HG03103 (cell line): ENCODE results near the gene ZNF618.

Experiments used
- ATAC-seq: cut with Tn5 transposase; IDR thresholded peaks from one replicate; pipeline ENCODE4 v1.9.1; 2021; ENCODE audit warnings: low read depth; ENCODE audit not compliant: unreplicated experiment

The ZNF618 gene

DNA sequence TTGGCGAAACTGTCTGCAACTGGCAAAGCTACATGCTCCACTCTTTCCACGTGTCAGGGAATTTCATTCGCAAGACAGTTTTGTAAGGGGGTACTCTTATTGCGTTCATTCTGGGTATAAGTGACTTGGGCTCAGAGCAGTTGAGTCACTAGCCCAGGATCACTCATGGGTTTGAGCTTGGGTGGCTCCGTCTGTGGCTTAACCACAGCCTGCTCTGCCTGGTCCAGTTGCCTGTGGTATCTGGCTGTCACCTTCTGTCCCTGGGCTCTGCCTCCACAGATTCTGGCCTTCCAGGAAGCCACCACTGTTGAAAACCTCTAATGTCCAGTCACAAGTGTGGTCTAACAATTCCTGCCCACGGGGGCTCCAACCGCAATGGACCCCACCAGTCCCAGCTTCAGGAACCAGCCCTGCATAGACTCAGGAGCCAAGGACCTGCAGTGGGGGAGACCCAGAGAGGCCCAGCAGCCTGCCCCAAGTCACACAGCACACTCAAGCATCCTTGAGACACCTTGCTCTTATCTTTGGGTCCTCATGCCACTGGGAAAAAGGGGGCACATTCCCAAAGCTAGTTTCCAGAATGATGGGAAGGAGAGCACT is 212.6 kb downstream of the ZNF618 start:
- no peak for ATAC-seq

DNA sequence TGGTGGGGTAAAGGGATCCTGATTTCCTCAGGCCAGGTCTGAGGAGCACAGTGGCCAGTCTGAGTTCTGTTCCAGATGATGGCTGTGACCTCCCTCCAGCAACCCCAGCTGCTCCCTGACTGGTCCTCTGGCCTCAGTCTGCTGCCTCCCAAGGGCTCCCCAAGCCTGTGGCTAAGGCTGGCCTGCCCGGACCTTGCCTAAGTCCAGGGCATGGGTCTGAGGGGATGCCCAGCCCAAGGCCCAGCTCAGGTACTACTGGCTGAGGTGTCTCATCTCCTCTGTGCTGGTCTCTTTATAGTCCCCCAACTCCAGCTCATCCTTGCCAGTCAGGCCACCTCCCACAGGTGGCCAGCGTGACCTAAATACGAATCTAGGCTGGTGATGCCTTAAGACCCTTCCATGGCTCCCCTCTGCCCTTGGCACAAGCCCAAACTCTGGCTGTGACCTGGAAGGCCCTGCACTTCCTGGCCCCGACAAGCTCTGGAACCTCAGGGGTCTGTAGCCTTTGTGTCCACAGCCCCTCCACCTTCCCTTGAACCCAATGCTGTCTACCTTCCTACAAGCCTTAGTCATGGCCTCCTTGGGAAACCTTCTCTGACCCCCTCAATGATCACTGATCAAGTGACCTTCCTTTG is 213.2 kb downstream of the ZNF618 start:
- no peak for ATAC-seq

GRCh38 chr9:114090798-114091197 is 214.7 kb downstream of the ZNF618 start:
- no peak for ATAC-seq

DNA sequence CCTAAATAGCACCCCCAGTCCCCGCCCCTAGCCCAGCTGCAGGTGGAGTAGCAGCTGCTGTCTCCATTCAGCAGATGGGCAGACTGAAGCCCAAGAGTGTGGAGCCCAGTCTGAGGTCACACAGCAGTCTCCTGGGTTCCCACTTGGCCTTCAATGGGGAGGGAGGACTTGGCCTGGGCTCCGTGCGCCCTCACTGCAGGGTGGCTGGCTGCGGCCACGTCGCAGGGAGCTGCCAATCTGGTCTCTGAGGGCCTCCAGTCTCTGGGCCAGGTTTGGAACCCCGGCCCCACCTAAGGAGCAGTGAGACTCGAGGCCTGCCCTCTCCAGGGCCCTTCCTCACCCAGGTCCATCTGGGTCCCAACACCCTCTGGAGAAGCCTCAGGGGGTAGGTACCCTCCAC is 215.6 kb downstream of the ZNF618 start:
- no peak for ATAC-seq

- ATAC-seq, result no peak
Measured at GRCh38 chr9:114092336-114092735, 216.2 kb downstream of the ZNF618 start.

DNA sequence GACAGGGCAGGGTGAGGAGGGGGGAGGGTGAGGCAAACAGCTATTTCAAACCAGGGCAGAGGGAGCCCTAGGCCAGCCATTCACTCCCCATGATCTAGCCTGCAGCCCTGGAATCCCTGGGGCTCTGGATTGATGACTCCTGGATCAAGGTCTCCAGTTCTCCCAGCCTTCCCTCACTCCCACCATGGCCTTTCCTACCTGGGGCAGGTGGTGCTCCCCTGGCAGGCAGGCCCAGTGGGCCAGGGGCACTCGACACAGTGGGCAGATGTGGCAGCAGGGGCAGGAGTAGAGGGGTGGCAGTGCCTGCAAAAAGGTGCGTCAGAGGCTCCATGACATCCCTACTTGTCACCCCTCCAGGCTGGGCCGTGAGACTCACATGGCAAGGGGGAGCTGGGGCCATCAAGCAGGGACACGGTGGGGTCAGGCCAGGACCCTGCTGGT is 216.9 kb downstream of the ZNF618 start:
- ATAC-seq, result no peak

- no peak for ATAC-seq
Measured at GRCh38 chr9:114093761-114094505, 217.8 kb downstream of the ZNF618 start.

DNA sequence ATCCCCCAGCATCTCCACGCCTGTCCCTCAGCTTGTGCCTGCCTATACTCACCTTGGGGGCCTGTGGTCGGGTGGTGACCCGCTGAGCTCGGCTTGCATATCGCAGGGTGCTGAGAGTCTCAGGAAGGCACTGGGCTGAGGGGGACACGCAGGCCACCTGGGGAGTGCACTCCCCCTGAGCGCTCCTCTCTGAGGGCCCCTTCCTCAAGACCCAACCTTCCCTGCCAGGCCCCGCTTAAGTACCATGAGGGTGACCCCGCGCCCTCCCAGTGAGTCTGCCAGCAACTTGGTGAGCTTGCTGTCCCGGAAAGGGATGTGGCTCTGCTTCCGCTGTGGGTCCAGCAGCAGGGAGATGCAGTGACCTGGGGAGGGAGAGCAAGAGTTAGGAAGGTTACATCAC is 218.9 kb downstream of the ZNF618 start:
- ATAC-seq, result no peak

DNA sequence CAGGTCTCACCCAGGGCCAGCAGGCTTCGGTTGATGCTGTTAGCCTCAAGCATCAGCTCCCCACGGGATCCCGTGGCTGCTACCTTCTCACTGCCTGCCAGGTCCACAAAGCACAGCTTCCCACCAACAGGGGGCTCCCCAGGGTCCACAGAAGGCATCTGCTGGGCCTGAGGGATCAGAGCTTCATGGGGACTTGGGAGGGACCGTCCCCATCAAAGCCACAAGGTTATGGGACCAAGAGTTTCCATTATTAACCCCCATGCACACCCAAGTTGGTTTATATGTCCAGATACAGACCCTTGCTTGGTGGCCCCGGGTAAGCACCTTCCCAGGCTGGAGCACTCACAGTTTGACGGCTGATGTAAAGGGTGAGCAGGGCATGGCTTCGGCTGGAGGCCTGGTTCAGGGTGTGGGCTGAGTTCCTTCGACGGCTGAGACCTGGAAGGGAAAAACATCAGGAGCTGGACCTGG is 220.0 kb downstream of the ZNF618 start:
- no peak for ATAC-seq

DNA sequence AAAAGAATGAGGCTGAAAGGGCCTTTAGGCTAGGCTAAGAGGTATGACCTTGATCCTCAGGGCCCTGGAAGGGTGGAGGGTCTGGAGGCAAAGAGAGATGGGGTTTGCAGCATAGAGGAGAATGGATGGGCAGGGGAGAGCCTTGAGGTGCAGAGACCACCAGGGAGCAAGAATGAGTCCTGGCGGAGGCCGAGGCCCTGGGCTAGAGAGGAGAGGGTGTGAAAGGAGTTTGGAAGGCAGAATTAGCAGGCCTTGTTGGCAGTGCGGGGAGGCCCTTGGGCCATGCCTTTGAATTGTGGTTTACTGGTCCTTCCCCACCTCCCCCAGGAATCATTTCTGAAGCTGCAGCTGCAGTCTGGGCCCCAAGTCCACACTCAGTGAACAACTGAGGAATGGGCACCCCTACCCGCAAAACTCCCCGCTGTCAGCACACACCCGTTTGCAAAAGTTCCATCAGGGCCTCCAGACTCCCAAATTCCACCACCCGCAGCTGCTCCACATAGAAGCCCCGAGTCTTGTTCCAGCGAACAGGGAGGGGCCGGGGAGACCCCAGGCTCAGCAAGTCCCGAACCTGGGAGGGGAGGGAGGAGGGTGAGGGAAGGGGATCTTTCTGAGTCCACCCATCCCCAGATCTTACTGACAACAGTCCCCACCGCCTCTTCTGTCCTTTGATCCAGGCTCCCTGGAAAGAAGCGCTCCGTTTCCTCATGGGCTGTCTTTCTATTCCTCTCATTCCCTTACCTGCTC is 220.9 kb downstream of the ZNF618 start:
- no peak for ATAC-seq

GRCh38 chr9:114097613-114098020 is 221.5 kb downstream of the ZNF618 start:
- no peak for ATAC-seq

DNA sequence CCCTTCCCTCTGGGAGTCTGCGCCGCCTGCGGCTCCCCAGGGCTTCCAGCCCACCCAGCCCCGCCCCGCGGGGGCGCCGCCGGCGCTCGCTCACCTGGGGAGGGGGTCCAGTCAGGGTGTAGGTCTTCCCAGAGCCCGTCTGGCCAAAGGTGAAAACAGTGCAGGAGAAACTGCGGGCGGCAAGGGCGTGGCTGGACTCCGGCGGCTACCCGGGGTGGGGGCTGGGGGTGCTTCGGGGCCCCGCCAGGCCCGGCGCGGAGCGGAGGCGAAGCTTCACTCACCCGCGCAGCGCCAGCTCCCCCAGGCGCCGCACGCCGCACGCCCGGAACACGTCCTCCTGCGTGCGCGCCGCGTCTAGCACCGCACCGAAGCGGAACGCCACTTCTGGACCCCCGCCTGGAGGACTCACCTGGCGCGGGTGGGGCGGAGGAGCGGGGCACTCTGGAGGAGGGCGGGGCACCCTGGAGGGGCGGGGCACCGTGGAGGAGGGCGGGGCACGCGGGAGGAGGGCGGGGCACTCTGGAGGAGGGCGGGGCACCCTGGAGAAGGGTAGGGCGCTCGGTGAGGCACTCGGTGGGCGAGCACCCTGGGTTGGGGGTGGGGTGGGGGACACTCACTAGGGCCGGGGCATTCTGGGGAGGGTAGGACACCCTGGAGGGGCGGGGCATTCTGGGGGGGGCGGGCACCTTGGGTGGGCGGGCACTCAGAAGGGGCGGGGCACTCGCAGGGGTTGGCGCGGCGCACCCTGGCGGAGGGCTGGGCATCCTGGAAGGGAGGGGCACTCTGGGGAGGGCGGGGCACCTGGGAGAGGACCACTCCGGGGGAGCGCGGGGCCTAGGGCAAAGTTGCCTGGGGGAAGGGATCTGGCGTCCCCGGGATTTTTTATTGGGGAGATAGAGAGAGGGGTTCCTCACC is 222.2 kb downstream of the ZNF618 start:
- ATAC-seq, result no peak

DNA sequence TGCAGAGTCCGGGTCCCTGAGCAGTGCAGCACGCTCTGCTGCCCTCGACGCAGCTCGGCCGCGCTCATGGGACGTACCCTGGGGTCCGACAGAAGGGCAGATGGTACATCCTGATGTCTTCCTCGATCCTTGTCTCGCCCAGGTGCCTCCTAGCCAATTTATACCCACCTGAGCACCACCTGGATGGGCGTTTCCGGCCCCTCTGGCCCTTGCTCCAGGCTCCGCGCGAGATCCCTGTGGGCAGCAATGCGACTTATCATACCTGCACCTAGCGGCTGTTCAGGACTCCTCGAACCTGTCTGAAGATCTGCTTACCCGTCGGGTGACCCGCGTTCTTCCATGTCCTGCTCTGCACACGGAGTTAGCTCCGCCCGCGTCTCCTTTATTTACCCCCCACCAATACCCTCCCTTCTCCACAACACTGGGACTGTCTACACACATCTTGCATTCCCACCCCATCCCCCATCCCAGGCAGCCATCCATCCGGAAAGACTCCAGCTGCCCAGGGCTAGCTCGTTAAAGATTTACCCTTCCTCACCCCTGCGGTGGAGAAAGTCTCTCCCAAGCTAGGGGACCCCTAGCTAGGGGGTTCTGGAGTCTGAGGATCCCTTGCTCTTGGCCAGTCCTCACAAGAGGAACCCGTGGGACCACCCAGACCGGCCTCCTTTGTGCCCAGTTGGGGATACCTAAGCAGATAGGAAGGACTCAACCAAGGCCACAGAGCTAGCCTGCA is 223.0 kb downstream of the ZNF618 start, which contains the start of gene KIF12:
KIF12 (minus strand) TSS at position 357 of the 733 bp plus-strand sequence; CDS start at position 341, 16 bp downstream.
- ATAC-seq, result no peak

- ATAC-seq, result no peak
Measured at GRCh38 chr9:114099669-114100270, 223.7 kb downstream of the ZNF618 start.

DNA sequence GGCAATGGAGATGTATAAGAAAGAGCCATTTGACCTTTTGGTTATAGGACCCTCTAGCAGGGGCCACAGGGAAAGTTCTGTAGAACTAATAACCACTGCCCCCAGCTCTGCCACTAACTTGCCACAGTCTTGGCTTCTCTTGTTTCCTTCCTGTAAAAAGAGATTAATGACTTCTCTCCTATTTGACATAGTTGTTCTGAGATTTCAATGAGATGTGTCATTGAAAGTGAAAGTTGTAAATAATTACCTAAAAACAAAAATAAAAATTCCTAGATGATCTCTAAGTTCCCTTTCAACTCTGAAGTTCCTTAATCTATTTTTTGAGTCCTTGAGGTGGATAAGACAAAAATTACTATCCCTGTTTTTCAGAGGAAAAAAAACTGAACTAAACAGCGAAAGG is 224.4 kb downstream of the ZNF618 start:
- ATAC-seq, result no peak

DNA sequence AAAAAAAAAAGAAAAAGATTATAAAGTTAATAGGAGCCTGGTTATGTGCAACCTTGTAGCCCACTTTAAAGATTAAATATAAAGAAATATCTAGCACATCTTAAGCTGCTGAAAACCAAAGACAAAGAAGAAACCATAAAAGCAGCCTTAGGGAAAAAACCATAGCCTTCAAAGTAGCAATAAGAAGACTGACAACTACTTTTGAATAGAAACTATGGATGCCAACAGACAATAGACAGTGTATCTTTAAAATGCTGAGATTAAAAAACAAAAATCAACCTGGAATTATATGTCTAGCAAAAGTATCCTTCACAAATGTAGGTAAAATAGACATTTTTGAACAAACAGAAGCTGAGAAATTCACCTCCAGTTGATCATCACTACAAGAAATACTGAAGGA is 226.4 kb downstream of the ZNF618 start:
- no peak for ATAC-seq

- ATAC-seq, result no peak
Measured at GRCh38 chr9:114105236-114105635, 229.1 kb downstream of the ZNF618 start.
